Small intestine (tissue), 7 donors: ENCODE results near the gene CDKL2. TPM values are rescaled to one million over a fixed set of nuclear protein-coding genes. Genes with fewer than 3 reads are reported as not detected.

Experiments
- DNase-seq, 2 donors: peaks; one replicate each; pipeline versions ENCODE4 v3.0.0 to v3.0.0-alpha.2; 2013
- FAIRE-seq: peaks from 2 replicates; lab custom pipeline; 2012; peaks lifted over from hg19 to GRCh38; lab: Jason Lieb, UNC
- H3K27ac ChIP-seq, 3 donors: one replicate each; pipeline ENCODE4 v1.5.1; 2013; ENCODE audit warnings: low read length in 2 of 3, mild to moderate bottlenecking in 2 of 3, control low read depth in 1 of 3, inconsistent platforms in 1 of 3, low read depth in 1 of 3, moderate library complexity in 1 of 3
- H3K27me3 ChIP-seq, 3 donors: one replicate each; pipeline ENCODE4 v1.6.1; 2013; ENCODE audit warnings: low read length in 3 of 3, inconsistent platforms in 1 of 3; ENCODE audit not compliant: control insufficient read depth in 3 of 3, insufficient read depth in 3 of 3
- H3K36me3 ChIP-seq, 3 donors: one replicate each; pipeline ENCODE4 v1.6.1; 2013; ENCODE audit warnings: low read length in 3 of 3, inconsistent platforms in 1 of 3, low read depth in 1 of 3, mild to moderate bottlenecking in 1 of 3, moderate library complexity in 1 of 3; ENCODE audit not compliant: control insufficient read depth in 3 of 3, insufficient read depth in 2 of 3
- H3K4me1 ChIP-seq, 3 donors: one replicate each; pipeline ENCODE4 v1.6.1; 2013; ENCODE audit warnings: low read length in 2 of 3, inconsistent platforms in 1 of 3, low read depth in 1 of 3, mild to moderate bottlenecking in 1 of 3, moderate library complexity in 1 of 3; ENCODE audit not compliant: control insufficient read depth in 3 of 3, insufficient read depth in 2 of 3
- H3K4me3 ChIP-seq, 3 donors: one replicate each; pipeline ENCODE4 v1.5.1; 2013; ENCODE audit warnings: low read length in 3 of 3, control low read depth in 1 of 3, inconsistent platforms in 1 of 3, low read depth in 1 of 3, mild to moderate bottlenecking in 1 of 3, moderate library complexity in 1 of 3
- H3K9me3 ChIP-seq, 2 donors: one replicate each; pipeline ENCODE4 v1.6.1; 2013; ENCODE audit warnings: low read depth in 1 of 2, low read length in 1 of 2; ENCODE audit not compliant: control insufficient read depth in 2 of 2, insufficient read depth in 1 of 2
- WGBS, 3 donors: extraction: QIAGEN DNeasy Blood & Tissue Kit; methylation state at CpG; one replicate each; pipeline ENCODE4 v1.1.7; 2013; 5-methylcytosine and 5-hydroxymethylcytosine counted together
- polyA plus RNA-seq, 4 donors: library from polyadenylated mRNA; stranded (reverse) in 3 of 4; unstranded in 1 of 4; fragments of 200-250 nt in 3 of 4; fragments of 120-200 nt in 1 of 4; gene quantifications; one replicate each; pipeline versions ENCODE4 v1.2.1 to v1.2.3, GENCODE V29; 2013
- donor health status: healthy with polysubstance abuse.
- donor health status: control.
- donor health status: control.
- donor health status: Bipolar disorder and iron deficiency.
- donor health status: healthy.

The CDKL2 gene
- polyA plus RNA-seq, 4 donors = 0.33 to 1.0 TPM; not detected in 2

DNA sequence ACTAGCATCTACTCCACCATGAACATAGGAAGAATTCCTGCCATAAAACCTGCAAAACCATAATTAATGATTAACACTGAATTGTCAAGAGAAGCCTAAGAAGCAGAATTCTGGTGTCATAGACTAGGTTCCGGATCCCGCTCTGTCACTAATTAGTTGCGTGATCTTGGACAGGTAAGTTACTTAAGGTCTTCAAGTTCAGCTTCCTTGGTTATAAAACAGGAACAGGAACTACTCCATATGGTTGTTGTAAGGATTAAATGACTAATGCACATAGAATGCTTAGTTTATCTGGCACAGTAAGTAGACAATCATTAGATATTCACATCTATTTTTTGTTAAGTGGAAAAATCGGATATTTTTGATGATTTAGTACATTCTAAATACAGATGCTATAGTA is 28.5 kb upstream of the CDKL2 start:
- H3K4me1 ChIP-seq = peaks cover 0 to 9% (median 0%) of the 10 kb centered on the region in 3 donors
- no peaks in the 10 kb centered on the region for H3K9me3 ChIP-seq
- 17 to 61% (median 42%) methylated on average over 4 of the region's 4 CpGs for WGBS, 3 donors
- no peak overlapping the region for H3K4me3 ChIP-seq
- FAIRE-seq = no peak
- peak overlapping the region in 1 of 3 donors; percentile 41 for H3K27ac ChIP-seq
- DNase-seq = peak; percentile 74 to 87
- no peaks in the 10 kb centered on the region for H3K27me3 ChIP-seq
- peaks cover 0 to 15% (median 6%) of the 10 kb centered on the region in 3 donors for H3K36me3 ChIP-seq

DNA sequence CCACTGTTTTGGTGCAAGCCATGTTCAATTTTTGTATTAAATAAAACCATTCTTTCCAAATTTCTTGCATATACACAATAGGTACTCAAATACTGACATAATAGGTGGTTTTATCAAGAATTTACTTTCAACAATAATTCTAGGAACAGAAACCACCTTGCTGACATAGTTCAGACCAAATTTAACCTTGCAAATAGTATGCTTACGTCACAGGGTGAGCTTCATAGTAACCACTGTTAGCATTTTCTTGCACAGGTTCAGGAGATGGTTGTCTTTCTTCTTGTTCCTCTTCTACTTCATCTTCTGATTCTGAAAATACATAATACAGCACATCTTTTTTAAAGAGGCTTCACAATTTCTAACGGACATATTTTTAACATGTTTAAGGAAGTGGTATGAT is 25.2 kb upstream of the CDKL2 start:
- 64 to 81% (median 75%) methylated on average over 2 of the region's 2 CpGs for WGBS, 3 donors
- DNase-seq (peak in 1 of 2 donors; percentile 19), FAIRE-seq (no peak)
- Histone ChIP-seq H3K4me1 (peaks cover 0 to 9% (median 0%) of the 10 kb centered on the region in 3 donors), H3K27ac (no peak overlapping the region), H3K27me3 (no peaks in the 10 kb centered on the region), H3K9me3 (no peaks in the 10 kb centered on the region), H3K4me3 (no peak overlapping the region), H3K36me3 (peaks cover 0 to 11% (median 10%) of the 10 kb centered on the region in 3 donors)

DNA sequence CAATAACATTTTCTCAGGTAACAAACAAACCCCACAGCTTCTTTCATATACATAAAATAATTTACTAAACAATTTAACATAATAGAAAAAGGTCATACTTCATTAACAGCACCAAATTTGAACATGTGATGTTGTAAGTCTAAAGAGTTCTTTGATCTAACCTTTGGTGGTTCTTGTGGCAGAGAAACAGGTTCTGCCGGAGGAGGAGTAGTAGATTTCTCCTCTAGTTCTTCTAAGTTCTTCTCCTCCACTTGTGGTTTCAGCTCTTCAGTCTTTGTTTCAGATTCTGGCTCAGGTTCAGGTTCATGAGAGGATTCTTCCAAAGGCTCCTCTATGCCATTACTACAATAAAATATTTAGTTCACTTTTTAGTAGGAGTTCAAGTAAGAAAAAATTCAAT is 24.6 kb upstream of the CDKL2 start:
- peaks cover 0 to 13% (median 10%) of the 10 kb centered on the region in 3 donors for H3K36me3 ChIP-seq
- WGBS, 3 donors = 61 to 73% (median 72%) methylated on average over 1 of the region's 1 CpG
- no peak for DNase-seq
- H3K27ac ChIP-seq = no peak overlapping the region
- H3K4me3 ChIP-seq = no peak overlapping the region
- no peaks in the 10 kb centered on the region for H3K27me3 ChIP-seq
- no peaks in the 10 kb centered on the region for H3K9me3 ChIP-seq
- no peak for FAIRE-seq
- H3K4me1 ChIP-seq = peaks cover 0 to 9% (median 0%) of the 10 kb centered on the region in 3 donors

DNA sequence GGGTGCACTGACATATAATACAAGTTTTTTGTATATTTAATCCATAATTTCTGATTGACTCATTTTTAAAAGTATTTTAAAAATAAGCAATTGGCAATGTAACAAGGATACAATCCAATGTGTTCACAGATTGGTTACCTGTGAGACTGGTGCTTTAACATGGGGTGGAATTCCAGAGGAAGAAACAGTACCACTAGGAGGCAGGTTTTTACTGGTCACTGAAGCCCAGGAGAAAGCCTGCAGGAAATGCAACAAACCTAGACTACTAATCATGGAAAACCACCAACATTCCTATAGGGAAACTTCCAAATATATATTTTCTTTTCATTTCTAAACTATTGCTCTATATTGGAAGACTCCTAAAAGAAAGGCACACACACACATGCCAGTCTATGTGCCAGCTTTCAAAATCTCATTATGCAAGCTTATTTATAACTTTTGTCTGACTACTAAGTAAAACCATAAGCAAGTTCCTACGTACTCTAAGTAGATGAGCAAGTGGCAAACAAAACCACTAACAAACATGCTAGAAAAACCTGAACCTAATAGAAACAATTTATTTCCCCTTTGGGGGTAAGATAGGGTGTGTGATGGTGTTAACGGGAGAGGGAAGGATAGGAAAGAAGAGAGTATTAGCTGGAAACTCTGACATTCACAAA is 23.6 kb upstream of the CDKL2 start:
- H3K36me3 ChIP-seq = peaks cover 2 to 16% (median 14%) of the 10 kb centered on the region in 3 donors
- no peak overlapping the region for H3K27ac ChIP-seq
- peaks cover 0 to 5% (median 0%) of the 10 kb centered on the region in 3 donors for H3K4me1 ChIP-seq
- peak; percentile 60 to 67 for DNase-seq
- 79 to 81% (median 80%) methylated on average over 2 of the region's 2 CpGs for WGBS, 3 donors
- no peak for FAIRE-seq
- no peak overlapping the region for H3K4me3 ChIP-seq
- H3K27me3 ChIP-seq = no peaks in the 10 kb centered on the region
- H3K9me3 ChIP-seq = no peaks in the 10 kb centered on the region

DNA sequence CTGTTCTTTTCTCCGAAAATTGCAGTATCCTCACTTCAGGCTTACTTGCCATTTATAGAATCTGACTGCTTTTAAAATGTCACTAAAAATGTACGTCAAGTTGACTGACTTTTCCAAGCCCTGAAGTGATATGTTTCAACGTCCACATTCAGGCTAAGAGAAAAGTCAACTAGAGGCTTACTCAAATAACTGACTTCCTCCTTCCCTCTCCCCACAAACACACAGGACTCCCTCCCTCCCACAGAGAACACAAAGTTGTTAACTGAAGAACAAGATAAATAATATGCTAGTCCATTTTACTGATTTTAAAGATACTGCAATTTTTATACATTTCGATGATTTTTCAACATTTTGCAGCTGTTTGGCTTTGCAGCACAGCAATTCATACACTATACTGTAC is 13.8 kb upstream of the CDKL2 start:
- FAIRE-seq (no peak), DNase-seq (no peak)
- Histone ChIP-seq H3K27ac (no peak overlapping the region), H3K4me1 (no peaks in the 10 kb centered on the region), H3K27me3 (no peaks in the 10 kb centered on the region), H3K4me3 (no peak overlapping the region), H3K36me3 (peaks cover 6 to 18% (median 15%) of the 10 kb centered on the region in 3 donors), H3K9me3 (no peaks in the 10 kb centered on the region)
- 70 to 75% (median 72%) methylated on average over 4 of the region's 4 CpGs for WGBS, 3 donors

DNA sequence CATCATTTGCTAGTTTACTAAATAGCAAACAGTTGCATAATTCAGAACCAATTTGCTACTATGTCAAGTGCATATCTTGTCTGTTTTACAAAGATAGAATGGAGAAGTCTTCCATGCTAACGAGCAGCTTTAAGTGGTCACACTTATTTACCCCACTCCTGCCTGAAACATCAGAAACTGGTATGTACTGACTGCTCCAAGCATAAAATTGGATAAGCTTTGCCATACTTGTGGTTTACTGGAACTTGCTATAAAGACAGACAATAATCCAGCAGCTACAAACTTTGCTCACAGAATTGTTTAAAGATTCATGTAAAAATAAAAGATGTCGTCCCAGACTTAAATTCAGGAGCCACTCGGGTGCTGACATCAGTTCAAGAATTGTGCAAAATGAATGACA is 13.3 kb upstream of the CDKL2 start:
- no peak for DNase-seq
- Histone ChIP-seq H3K4me3 (no peak overlapping the region), H3K36me3 (peaks cover 6 to 18% (median 15%) of the 10 kb centered on the region in 3 donors), H3K9me3 (no peaks in the 10 kb centered on the region), H3K27me3 (no peaks in the 10 kb centered on the region), H3K4me1 (no peaks in the 10 kb centered on the region), H3K27ac (no peak overlapping the region)
- WGBS, 3 donors = 73 to 82% (median 77%) methylated on average over 3 of the region's 3 CpGs
- FAIRE-seq = no peak

DNA sequence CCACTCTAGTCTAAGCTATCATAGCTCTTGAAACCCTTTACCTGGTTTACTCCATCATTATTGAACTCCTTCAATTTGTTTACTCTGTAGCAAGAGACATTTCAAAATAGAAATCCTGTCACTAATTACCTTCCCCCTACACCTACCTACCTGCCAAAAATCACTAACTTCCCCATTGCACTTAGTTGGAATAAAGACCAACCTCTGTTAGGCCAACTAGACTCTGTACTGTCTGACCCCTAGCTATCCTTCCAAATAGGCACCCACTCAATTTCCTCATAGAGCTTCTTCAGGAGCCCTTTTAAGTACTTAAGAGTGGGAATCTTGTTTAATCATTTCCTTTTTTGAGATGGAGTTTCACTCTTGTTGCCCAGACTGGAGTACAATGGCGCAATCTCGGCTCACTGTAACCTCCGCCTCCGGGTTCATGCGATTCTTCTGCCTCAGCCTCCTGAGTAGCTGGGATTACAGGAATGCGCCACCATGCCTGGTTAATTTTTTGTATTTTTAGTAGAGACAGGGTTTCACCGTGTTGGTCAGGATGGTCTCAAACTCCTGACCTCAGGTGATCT is 8.9 kb upstream of the CDKL2 start:
- no peak for FAIRE-seq
- no peak overlapping the region for H3K27ac ChIP-seq
- 94 to 97% (median 96%) methylated on average over 7 of the region's 7 CpGs for WGBS, 3 donors

DNA sequence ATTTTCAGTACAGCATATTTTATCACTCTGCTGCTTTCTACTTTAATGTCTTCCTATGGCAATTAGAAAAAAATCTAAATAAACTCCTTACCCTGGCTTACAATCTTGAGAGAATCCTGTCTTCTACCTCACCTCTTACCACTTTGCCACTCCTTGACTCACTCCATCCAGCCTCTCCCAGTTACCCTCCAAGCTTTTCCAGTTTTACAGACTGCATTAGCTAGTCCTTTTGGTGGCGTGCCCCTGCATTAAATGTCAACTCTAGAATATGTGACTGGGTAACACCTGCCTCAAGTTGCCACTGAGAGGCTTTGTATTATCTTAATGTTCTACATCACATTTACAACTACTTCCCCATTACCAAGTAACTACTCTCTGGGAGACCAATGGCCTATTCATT is 7.5 kb upstream of the CDKL2 start:
- 95 to 100% (median 96%) methylated on average over 1 of the region's 1 CpG for WGBS, 3 donors
- peaks cover 0 to 5% (median 0%) of the 10 kb centered on the region in 3 donors for H3K36me3 ChIP-seq
- no peak overlapping the region for H3K4me3 ChIP-seq
- DNase-seq = no peak
- FAIRE-seq = no peak
- H3K4me1 ChIP-seq = no peaks in the 10 kb centered on the region
- no peak overlapping the region for H3K27ac ChIP-seq
- H3K9me3 ChIP-seq = no peaks in the 10 kb centered on the region
- H3K27me3 ChIP-seq = no peaks in the 10 kb centered on the region

More for the DNA sequence above, 8.9 kb upstream of the CDKL2 start:
- peaks cover 0 to 5% (median 1%) of the 10 kb centered on the region in 3 donors for H3K36me3 ChIP-seq
- no peaks in the 10 kb centered on the region for H3K4me1 ChIP-seq
- H3K4me3 ChIP-seq = no peak overlapping the region
- H3K27me3 ChIP-seq = no peaks in the 10 kb centered on the region
- H3K9me3 ChIP-seq = no peaks in the 10 kb centered on the region
- DNase-seq = no peak
